Psoas muscle (tissue), 8 donors: ENCODE results near the gene UBE2J2. TPM values are rescaled to one million over a fixed set of nuclear protein-coding genes. Genes with fewer than 3 reads are reported as not detected.

Source experiments
- ATAC-seq, 4 donors: fragments of 200-7000 bp; cut with Tn5 transposase; one replicate each; pipeline ENCODE4 v1.9.1; 2020; ENCODE audit warnings: moderate library complexity in 3 of 4, mild to moderate bottlenecking in 2 of 4
- DNase-seq, 2 donors: peaks; one replicate each; pipeline ENCODE4 v3.0.0-alpha.2; 2020
- H3K27ac ChIP-seq: fragments of 200-600 bp; one replicate; pipeline ENCODE4 v1.8.0; 2022
- H3K27me3 ChIP-seq, 3 donors: fragments of 200-600 bp in 1 of 3; one replicate each; pipeline versions ENCODE4 v1.6.1 to v1.8.0; 2013 to 2022; ENCODE audit warnings: low read length in 2 of 3, mild to moderate bottlenecking in 2 of 3, moderate library complexity in 1 of 3; ENCODE audit not compliant: insufficient read depth in 3 of 3
- H3K36me3 ChIP-seq, 2 donors: fragments of 200-600 bp in 1 of 2; one replicate each; pipeline versions ENCODE4 v1.6.1 to v1.8.0; 2013 to 2022; ENCODE audit warnings: low read depth in 1 of 2, mild to moderate bottlenecking in 1 of 2, moderate library complexity in 1 of 2; ENCODE audit not compliant: insufficient read depth in 1 of 2
- H3K4me1 ChIP-seq: fragments of 200-600 bp; one replicate; pipeline ENCODE4 v1.8.0; 2022
- H3K4me3 ChIP-seq: fragments of 200-600 bp; one replicate; pipeline ENCODE4 v1.8.0; 2022; ENCODE audit warnings: mild to moderate bottlenecking
- H3K9me3 ChIP-seq: fragments of 200-600 bp; one replicate; pipeline ENCODE4 v1.8.0; 2022
- WGBS, 3 donors: extraction: QIAGEN DNeasy Blood & Tissue Kit; methylation state at CpG; one replicate each; pipeline versions ENCODE4 v1.1.6 to v1.1.7; 2013; 5-methylcytosine and 5-hydroxymethylcytosine counted together
- intact Hi-C, 2 donors: fragments of 100-400 bp; cut with DNase I; formaldehyde crosslinking; loops; one replicate each; pipeline versions ENCODE4 v1.11.0 to v1.14.2; 2022
- polyA plus RNA-seq, 3 donors: library from polyadenylated mRNA; stranded (reverse); fragments of 200-250 nt; gene quantifications; one replicate each; pipeline ENCODE4 v1.2.3, GENCODE V29; 2013
- total RNA-seq, 4 donors: library from RNA; stranded (reverse); fragmentation: NEBNext Ultra II Directional in 2 of 4; extraction: Animal tissue kit (Norgen Biotek cat#: 25700) in 2 of 4; gene quantifications; one replicate each; pipeline versions ENCODE4 v1.2.1 to v1.2.4, GENCODE V29; 2021 to 2023
- TF ChIP-seq, protein P1 (sequence below): fragments of 200-600 bp; IDR thresholded peaks from one replicate; pipeline ENCODE4 v1.8.0; 2022; ENCODE audit warnings: antibody characterized with exemption
- donor health status: healthy with polysubstance abuse.
- donor health status: DM: no; HTN: no; CAD: no; lungs with moderate emphysema.
- donor health status: Bipolar disorder and iron deficiency.
- donor health status: healthy.
- donor health status: DM: yes; HTN: yes; CAD: no.
- donor health status: DM: no; HTN: no; CAD: no.
- donor health status: DM: no; HTN: no; CAD: no.
- donor health status: DM: yes; HTN: yes; CAD: no.

Gene UBE2J2
- total and polyA plus RNA-seq, 7 donors = 36.8 to 80.9 (median 44.9) TPM

DNA sequence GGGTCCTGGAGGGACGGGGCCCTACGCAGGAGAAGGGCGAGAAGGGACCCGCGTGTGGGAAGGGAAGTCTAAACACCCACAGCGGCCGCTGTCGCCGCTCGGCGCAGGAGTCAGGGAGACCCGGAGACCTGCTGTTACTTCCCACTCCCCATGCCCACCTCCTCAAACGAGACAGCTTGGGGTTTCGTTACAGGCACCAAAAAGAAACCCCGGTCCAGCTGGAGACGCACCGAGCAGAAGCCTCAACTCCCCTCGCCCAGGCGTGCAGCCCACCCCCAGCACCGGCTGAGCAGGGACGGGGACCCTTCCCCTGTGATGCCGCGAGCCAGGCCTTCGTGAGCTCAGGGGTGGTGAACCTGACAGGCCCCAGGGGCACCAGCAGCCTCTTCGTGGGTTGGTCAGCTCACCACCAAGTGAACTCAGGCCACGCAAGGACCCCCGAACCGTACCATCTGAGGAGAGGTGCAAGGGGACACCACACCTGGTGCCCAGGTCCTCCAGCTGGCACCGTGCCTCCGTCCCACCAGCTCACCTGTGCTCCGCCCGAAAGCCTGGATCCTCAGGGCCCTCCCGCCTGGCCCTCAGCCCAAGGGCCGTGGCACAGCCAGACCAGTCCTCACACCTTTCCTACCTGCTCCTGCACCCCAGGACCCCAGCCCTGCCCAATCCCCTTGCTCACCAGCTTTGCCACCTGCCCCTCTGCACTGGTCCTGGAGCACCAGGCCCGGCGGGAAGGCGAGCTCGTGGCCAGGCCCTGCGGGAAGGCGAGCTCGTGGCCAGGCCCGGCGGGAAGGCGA is 46.9 kb downstream of the UBE2J2 start:
- no peaks in the 10 kb centered on the region for H3K9me3 ChIP-seq
- H3K36me3 ChIP-seq = peaks cover 7 to 59% of the 10 kb centered on the region in 2 donors
- ATAC-seq (no peak), DNase-seq (no peak)
- peaks cover 18% of the 10 kb centered on the region for H3K4me1 ChIP-seq
- intact Hi-C loops = no loop called here
- 90 to 91% (median 91%) methylated on average over 38 to 44 of the region's 44 CpGs for whole genome bisulfite sequencing, 3 donors
- H3K4me3 ChIP-seq = no peak overlapping the region
- H3K27me3 ChIP-seq = no peaks in the 10 kb centered on the region
- H3K27ac ChIP-seq = no peak overlapping the region
- TF ChIP-seq, protein P1, sequence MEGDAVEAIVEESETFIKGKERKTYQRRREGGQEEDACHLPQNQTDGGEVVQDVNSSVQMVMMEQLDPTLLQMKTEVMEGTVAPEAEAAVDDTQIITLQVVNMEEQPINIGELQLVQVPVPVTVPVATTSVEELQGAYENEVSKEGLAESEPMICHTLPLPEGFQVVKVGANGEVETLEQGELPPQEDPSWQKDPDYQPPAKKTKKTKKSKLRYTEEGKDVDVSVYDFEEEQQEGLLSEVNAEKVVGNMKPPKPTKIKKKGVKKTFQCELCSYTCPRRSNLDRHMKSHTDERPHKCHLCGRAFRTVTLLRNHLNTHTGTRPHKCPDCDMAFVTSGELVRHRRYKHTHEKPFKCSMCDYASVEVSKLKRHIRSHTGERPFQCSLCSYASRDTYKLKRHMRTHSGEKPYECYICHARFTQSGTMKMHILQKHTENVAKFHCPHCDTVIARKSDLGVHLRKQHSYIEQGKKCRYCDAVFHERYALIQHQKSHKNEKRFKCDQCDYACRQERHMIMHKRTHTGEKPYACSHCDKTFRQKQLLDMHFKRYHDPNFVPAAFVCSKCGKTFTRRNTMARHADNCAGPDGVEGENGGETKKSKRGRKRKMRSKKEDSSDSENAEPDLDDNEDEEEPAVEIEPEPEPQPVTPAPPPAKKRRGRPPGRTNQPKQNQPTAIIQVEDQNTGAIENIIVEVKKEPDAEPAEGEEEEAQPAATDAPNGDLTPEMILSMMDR = no peak

DNA sequence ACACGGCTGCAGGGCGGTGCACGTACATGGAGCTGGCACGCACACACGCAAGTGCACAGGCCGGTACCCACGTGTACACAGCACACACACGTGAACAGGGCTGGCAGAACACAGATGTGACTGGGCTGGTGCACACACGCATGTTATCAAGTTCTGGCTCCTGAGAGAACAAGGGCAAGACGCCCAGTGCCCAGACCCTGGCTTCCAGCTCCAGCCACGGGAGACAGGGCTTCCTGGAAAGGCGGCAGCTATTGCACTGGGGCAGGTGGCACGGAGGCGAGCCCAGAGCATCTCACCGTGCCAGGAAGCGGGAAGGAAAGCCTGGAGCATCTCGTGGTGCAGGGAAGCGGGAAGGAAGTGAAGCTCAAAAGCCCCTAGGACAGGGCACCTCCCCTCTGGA is 47.7 kb downstream of the UBE2J2 start:
- ATAC-seq (peak in 3 of 4 donors; percentile 33 to 48 (median 40)), DNase-seq (no peak)
- H3K36me3 ChIP-seq = peaks cover 7 to 67% of the 10 kb centered on the region in 2 donors
- H3K27ac ChIP-seq = peak overlapping the region; percentile 30
- no peaks in the 10 kb centered on the region for H3K9me3 ChIP-seq
- 49 to 57% (median 52%) methylated on average over 18 of the region's 18 CpGs for WGBS, 3 donors
- peaks cover 18% of the 10 kb centered on the region for H3K4me1 ChIP-seq
- TF ChIP-seq, protein P1 = no peak
- intact Hi-C loops = no loop called here
- H3K4me3 ChIP-seq = no peak overlapping the region
- H3K27me3 ChIP-seq = no peaks in the 10 kb centered on the region

DNA sequence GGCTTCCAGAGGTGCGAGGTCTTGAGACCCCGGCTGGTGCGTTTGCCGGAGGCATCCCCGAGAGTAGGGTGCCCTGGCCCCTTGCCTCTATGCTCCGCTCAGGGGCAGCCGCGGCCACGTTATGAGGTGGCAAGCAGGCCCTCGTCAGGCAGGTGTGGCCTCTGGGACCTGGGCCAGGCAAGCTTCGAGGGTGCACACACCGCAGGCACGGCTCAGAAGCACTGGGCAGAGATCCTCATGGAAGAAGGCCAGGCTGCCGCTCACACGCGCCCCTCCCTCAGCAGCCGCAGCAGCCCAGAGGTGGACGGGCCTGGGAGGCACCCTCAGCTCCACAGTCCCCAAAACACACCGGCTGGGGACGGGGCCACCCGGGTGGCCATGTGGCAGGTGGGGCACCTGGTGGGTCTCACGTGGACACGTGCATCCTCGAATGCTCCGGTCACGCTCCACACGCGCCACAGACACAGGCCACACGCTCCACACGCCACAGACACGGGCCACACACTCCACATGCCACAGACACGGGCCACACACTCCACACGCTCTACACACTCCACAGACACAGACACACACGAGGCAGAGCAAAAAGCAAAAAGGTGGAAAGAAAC is 48.3 kb downstream of the UBE2J2 start:
- H3K27ac ChIP-seq = no peak overlapping the region
- no peak overlapping the region for H3K4me3 ChIP-seq
- H3K27me3 ChIP-seq = no peaks in the 10 kb centered on the region
- peaks cover 14% of the 10 kb centered on the region for H3K4me1 ChIP-seq
- H3K36me3 ChIP-seq = peaks cover 7 to 73% of the 10 kb centered on the region in 2 donors
- no peaks in the 10 kb centered on the region for H3K9me3 ChIP-seq
- TF ChIP-seq, protein P1 = no peak
- intact Hi-C loops = no loop called here
- DNase-seq (no peak), ATAC-seq (peak in 3 of 4 donors; percentile 22 to 45 (median 23))
- WGBS, 3 donors = 80 to 84% (median 82%) methylated on average over 34 of the region's 34 CpGs

DNA sequence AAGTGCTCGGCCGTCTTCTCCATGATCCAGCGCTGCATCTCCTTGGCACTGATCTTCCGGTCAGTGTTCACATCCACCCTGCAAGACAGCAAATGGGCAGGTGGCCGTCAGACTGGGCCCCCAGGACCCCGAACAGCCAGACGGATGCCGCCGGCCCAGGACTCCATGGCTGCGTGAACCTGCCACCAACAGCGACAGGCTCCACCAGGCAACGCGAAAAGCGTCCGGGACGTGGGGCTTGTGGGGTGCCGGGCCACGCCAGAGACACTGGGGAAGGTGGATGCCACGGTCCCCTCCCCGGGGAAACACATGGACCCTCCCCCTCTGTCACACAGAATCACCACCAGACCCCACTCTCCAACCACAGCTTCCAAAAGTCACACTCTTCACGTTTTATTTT is 49.8 kb downstream of the UBE2J2 start:
- no peak overlapping the region for H3K27ac ChIP-seq
- no peaks in the 10 kb centered on the region for H3K9me3 ChIP-seq
- H3K4me1 ChIP-seq = peaks cover 2% of the 10 kb centered on the region
- no peaks in the 10 kb centered on the region for H3K27me3 ChIP-seq
- WGBS, 3 donors = 89 to 94% (median 90%) methylated on average over 20 to 21 of the region's 21 CpGs
- no peak overlapping the region for H3K4me3 ChIP-seq
- TF ChIP-seq, protein P1 = no peak
- intact Hi-C loops = no loop called here
- ATAC-seq (no peak), DNase-seq (no peak)
- peaks cover 7 to 77% of the 10 kb centered on the region in 2 donors for H3K36me3 ChIP-seq
